Neural cell (in vitro differentiated cells): ENCODE results near the gene AKR1B15. TPM values are rescaled to one million over a fixed set of nuclear protein-coding genes. Genes with fewer than 3 reads are reported as not detected.
"Not testable (repeated sequence)": the region's sequence is repeated elsewhere in the genome, so short reads cannot be mapped to it uniquely, and the experiment has no call there.

Experiments used
- H2AFZ ChIP-seq: fragments of 200-600, 300-800 bp; sonication (generic), shearing (Covaris generic); 2 replicates; pipeline ENCODE4 v1.6.0; 2014; ENCODE audit warnings: low read depth, mild to moderate bottlenecking, antibody characterized with exemption, low read length, moderate library complexity
- H3F3A ChIP-seq: fragments of 200-600 bp; shearing (Covaris generic); 2 replicates; pipeline ENCODE4 v1.6.1; 2016; ENCODE audit warnings: mild to moderate bottlenecking, moderate library complexity, mixed read lengths, antibody characterized with exemption, low read length; ENCODE audit not compliant: insufficient read depth, poor library complexity, severe bottlenecking
- H3K27ac ChIP-seq: fragments of 200-600, 300-800 bp; sonication (generic), shearing (Covaris generic); 2 replicates; pipeline ENCODE4 v1.5.1; 2014; ENCODE audit warnings: mild to moderate bottlenecking, low read length, moderate library complexity
- H3K27me3 ChIP-seq: fragments of 300-800, 200-600 bp; sonication (generic), shearing (Covaris generic); 2 replicates; pipeline ENCODE4 v1.6.0; 2014; ENCODE audit warnings: mild to moderate bottlenecking, low read depth, low read length, moderate library complexity; ENCODE audit not compliant: insufficient read depth
- H3K36me3 ChIP-seq: fragments of 300-800, 200-600 bp; sonication (generic), shearing (Covaris generic); 2 replicates; pipeline ENCODE4 v1.5.1; 2014; ENCODE audit warnings: mild to moderate bottlenecking, antibody characterized with exemption, low read length, moderate library complexity; ENCODE audit not compliant: insufficient read depth
- H3K4me2 ChIP-seq: fragments of 300-800, 200-600 bp; sonication (generic), shearing (Covaris generic); 2 replicates; pipeline ENCODE4 v1.6.0; 2014; ENCODE audit warnings: mild to moderate bottlenecking, low read length
- H3K4me3 ChIP-seq: fragments of 300-800, 200-600 bp; sonication (generic), shearing (Covaris generic); 2 replicates; pipeline ENCODE4 v1.5.1; 2014; ENCODE audit warnings: mild to moderate bottlenecking, low read length, moderate library complexity
- H3K79me2 ChIP-seq: fragments of 200-600 bp; shearing (Covaris generic); replicated peaks from 2 replicates; pipeline ENCODE4 v1.6.0; 2014; ENCODE audit warnings: mild to moderate bottlenecking, low read length, moderate library complexity; ENCODE audit not compliant: insufficient read depth
- H3K9ac ChIP-seq: fragments of 300-800, 200-600 bp; sonication (generic), shearing (Covaris generic); 2 replicates; pipeline ENCODE4 v1.6.1; 2016; ENCODE audit warnings: mild to moderate bottlenecking, low read length, mixed read lengths
- H3K9me2 ChIP-seq: fragments of 200-600 bp; shearing (Covaris generic); 2 replicates; pipeline ENCODE4 v1.6.1; 2016; ENCODE audit warnings: mild to moderate bottlenecking, low read length, mixed read lengths; ENCODE audit not compliant: insufficient read depth
- H3K9me3 ChIP-seq: fragments of 200-600, 300-800 bp; sonication (generic), shearing (Covaris generic); 2 replicates; pipeline ENCODE4 v1.6.1; 2016; ENCODE audit warnings: mild to moderate bottlenecking, mixed run types, low read length, moderate library complexity, mixed read lengths
- H4K20me1 ChIP-seq: fragments of 200-600 bp; shearing (Covaris generic); 2 replicates; pipeline ENCODE4 v1.6.1; 2016; ENCODE audit warnings: mild to moderate bottlenecking, mixed run types; ENCODE audit not compliant: insufficient read depth
- CTCF ChIP-seq: fragments of 450-650 bp; IDR thresholded peaks from 2 replicates; pipeline ENCODE4 v1.5.1; 2014; ENCODE audit warnings: antibody characterized with exemption, mild to moderate bottlenecking, moderate library complexity; ENCODE audit not compliant: poor library complexity, severe bottlenecking
- EP300 ChIP-seq: fragments of 450-650 bp; conservative IDR thresholded peaks from 2 replicates; pipeline ENCODE4 v1.6.1; 2014; ENCODE audit warnings: antibody characterized with exemption, mild to moderate bottlenecking, moderate library complexity; ENCODE audit not compliant: poor library complexity, severe bottlenecking
- EZH2 ChIP-seq: fragments of 200-600, 300-800 bp; shearing (Covaris generic), sonication (generic); IDR thresholded peaks from 2 replicates; pipeline ENCODE4 v1.6.1; 2014; ENCODE audit warnings: antibody characterized with exemption, low read length, borderline replicate concordance, mild to moderate bottlenecking; ENCODE audit not compliant: insufficient read depth, poor library complexity, severe bottlenecking
- MXI1 ChIP-seq: fragments of 450-650 bp; conservative IDR thresholded peaks from 2 replicates; pipeline ENCODE4 v1.6.1; 2014; ENCODE audit warnings: antibody characterized with exemption, mild to moderate bottlenecking; ENCODE audit not compliant: poor library complexity, severe bottlenecking
- POLR2AphosphoS5 ChIP-seq: IDR thresholded peaks from 2 replicates; pipeline ENCODE4 v1.6.1; 2012
- RAD21 ChIP-seq: fragments of 450-650 bp; conservative IDR thresholded peaks from 2 replicates; pipeline ENCODE4 v1.6.1; 2014; ENCODE audit warnings: antibody characterized with exemption, mild to moderate bottlenecking, moderate library complexity
- REST ChIP-seq: IDR thresholded peaks from 2 replicates; pipeline ENCODE4 v1.6.1; 2012; ENCODE audit warnings: borderline replicate concordance
- SMC3 ChIP-seq: fragments of 450-650 bp; conservative IDR thresholded peaks from 2 replicates; pipeline ENCODE4 v1.6.1; 2014; ENCODE audit warnings: antibody characterized with exemption, mild to moderate bottlenecking, moderate library complexity; ENCODE audit not compliant: poor library complexity
- TAF1 ChIP-seq: IDR thresholded peaks from 2 replicates; pipeline ENCODE4 v1.6.1; 2012; ENCODE audit warnings: low read depth
- polyA plus RNA-seq: library from polyadenylated mRNA; depleted of rRNA; stranded (reverse); fragments of >200 nt; gene quantifications from 2 replicates; pipeline ENCODE4 v1.2.3, GENCODE V29; 2014

The AKR1B15 gene
- polyA plus RNA-seq, 1 donor from 2014 or later: not detected

- no peak overlapping the region for H2AFZ ChIP-seq
- H3K9ac ChIP-seq: no peak overlapping the region
- no peaks in the 10 kb centered on the region for H3K79me2 ChIP-seq
- H3K4me3 ChIP-seq: no peak overlapping the region
- H3K27ac ChIP-seq: no peak overlapping the region
- H3F3A ChIP-seq: no peaks in the 10 kb centered on the region
- no peaks in the 10 kb centered on the region for H4K20me1 ChIP-seq
- no peaks in the 10 kb centered on the region for H3K9me2 ChIP-seq
- H3K4me2 ChIP-seq: no peak overlapping the region
- H3K36me3 ChIP-seq: no peaks in the 10 kb centered on the region
- H3K27me3 ChIP-seq: no peaks in the 10 kb centered on the region
- no peaks in the 10 kb centered on the region for H3K9me3 ChIP-seq
- TF ChIP-seq CTCF (no peak), POLR2AphosphoS5 (no peak), TAF1 (no peak), SMC3 (no peak), EP300 (no peak), RAD21 (no peak), MXI1 (no peak), REST (no peak), EZH2 (no peak)
These were observed 18.5 kb downstream of the AKR1B15 start for GRCh38 chr7:134567368-134567767.

- not testable (repeated sequence) for H3K9ac ChIP-seq, H3K4me3 ChIP-seq, H3K36me3 ChIP-seq, H3F3A ChIP-seq, H4K20me1 ChIP-seq, H3K9me2 ChIP-seq, H3K27ac ChIP-seq, H3K4me2 ChIP-seq, H3K27me3 ChIP-seq, H2AFZ ChIP-seq, H3K9me3 ChIP-seq, H3K79me2 ChIP-seq
These were observed 21.1 kb downstream of the AKR1B15 start for GRCh38 chr7:134569962-134570361.

GRCh38 chr7:134571101-134571500 is 22.2 kb downstream of the AKR1B15 start:
- Histone ChIP-seq H3K9ac (no peak overlapping the region), H3K36me3 (no peaks in the 10 kb centered on the region), H3F3A (no peaks in the 10 kb centered on the region), H3K4me3 (no peak overlapping the region), H3K9me2 (no peaks in the 10 kb centered on the region), H4K20me1 (no peaks in the 10 kb centered on the region), H3K9me3 (no peaks in the 10 kb centered on the region), H2AFZ (no peak overlapping the region), H3K27me3 (no peaks in the 10 kb centered on the region), H3K4me2 (no peak overlapping the region), H3K79me2 (no peaks in the 10 kb centered on the region), H3K27ac (no peak overlapping the region)
- TF ChIP-seq MXI1 (no peak), REST (no peak), RAD21 (no peak), CTCF (no peak), EP300 (no peak), EZH2 (no peak), SMC3 (no peak), POLR2AphosphoS5 (no peak), TAF1 (no peak)
